Stimulated activated CD8-positive, alpha-beta memory T cell treated with anti-CD3 and anti-CD28 coated beads, Interleukin-12 subunit alpha, Interleukin-12 subunit beta, amount 100 ng/mL, for 4 hours (primary cell): Measurements from ENCODE around the gene CLCA2.
"Not testable (repeated sequence)": the region's sequence is repeated elsewhere in the genome, so short reads cannot be mapped to it uniquely, and the experiment has no call there.

Experiments used
- DNase-seq: peaks from one replicate; pipeline ENCODE4 v3.0.0-alpha.2; 2020; ENCODE audit warnings: low read depth

Gene CLCA2

GRCh38 chr1:86477682-86478081 lies 53.7 kb downstream of the CLCA2 start:
- no peak for DNase-seq

GRCh38 chr1:86478416-86479156 lies 54.6 kb downstream of the CLCA2 start:
- no peak for DNase-seq

GRCh38 chr1:86481966-86482365 lies 58.0 kb downstream of the CLCA2 start:
- DNase-seq = no peak

- DNase-seq = no peak
These were observed 63.3 kb downstream of the CLCA2 start for GRCh38 chr1:86487131-86487810.

GRCh38 chr1:86487811-86488141 lies 63.8 kb downstream of the CLCA2 start:
- no peak for DNase-seq

GRCh38 chr1:86489242-86489878 lies 65.4 kb downstream of the CLCA2 start:
- no peak for DNase-seq

- DNase-seq = no peak
These were observed 67.4 kb downstream of the CLCA2 start for GRCh38 chr1:86491171-86491950.

- DNase-seq = no peak
These were observed 74.3 kb downstream of the CLCA2 start for GRCh38 chr1:86498281-86498680.

- no peak for DNase-seq
These were observed 76.1 kb downstream of the CLCA2 start for GRCh38 chr1:86499987-86500593.

GRCh38 chr1:86500714-86501113 lies 76.7 kb downstream of the CLCA2 start:
- DNase-seq = no peak

- not testable (repeated sequence) for DNase-seq
These were observed 78.2 kb downstream of the CLCA2 start for GRCh38 chr1:86502125-86502646.

- DNase-seq = no peak
These were observed 78.9 kb downstream of the CLCA2 start for GRCh38 chr1:86502721-86503405.

GRCh38 chr1:86503406-86504136 lies 79.6 kb downstream of the CLCA2 start:
- no peak for DNase-seq

- DNase-seq = no peak
These were observed 80.1 kb downstream of the CLCA2 start for GRCh38 chr1:86504137-86504479.

- no peak for DNase-seq
These were observed 81.1 kb downstream of the CLCA2 start for GRCh38 chr1:86504895-86505563.

GRCh38 chr1:86505564-86505902 lies 81.6 kb downstream of the CLCA2 start:
- DNase-seq = no peak
